HepG2 (cell line): Measurements from ENCODE around the gene ZSCAN21. TPM values are rescaled to one million over a fixed set of nuclear protein-coding genes. Genes with fewer than 3 reads are reported as not detected.

Experiments
- CREB1 ChIP-seq, 2 experiments: fragments of 450-650 bp in 1 of 2; IDR thresholded peaks; 2 replicates each; pipeline ENCODE4 v1.6.1; 2016 to 2017; ENCODE audit warnings: control low read depth in 1 of 2, mild to moderate bottlenecking in 1 of 2, missing compliant biosample characterization in 1 of 2, missing genetic modification characterization in 1 of 2
- MAFF ChIP-seq: IDR thresholded peaks from 2 replicates; pipeline ENCODE4 v1.6.1; 2011; ENCODE audit warnings: low read depth, low read length, improper control_type of control experiment
- SMAD3 ChIP-seq: sonication (generic); formaldehyde crosslinking; IDR thresholded peaks from 2 replicates; pipeline ENCODE4 v1.4.0; 2020; ENCODE audit warnings: missing genetic modification reagents
- SP2 ChIP-seq: sonication (generic); formaldehyde crosslinking; IDR thresholded peaks from 2 replicates; pipeline ENCODE4 v1.5.1; 2020; ENCODE audit warnings: mild to moderate bottlenecking, missing genetic modification reagents
- ZNF484 ChIP-seq: sonication (generic); formaldehyde crosslinking; IDR thresholded peaks from 2 replicates; pipeline ENCODE4 v1.5.1; 2020; ENCODE audit warnings: mild to moderate bottlenecking, low read depth, missing genetic modification reagents, borderline replicate concordance
- ZNF547 ChIP-seq: sonication (generic); formaldehyde crosslinking; IDR thresholded peaks from 2 replicates; pipeline ENCODE4 v1.5.1; 2020; ENCODE audit warnings: mild to moderate bottlenecking, missing genetic modification reagents
- polyA plus RNA-seq, 8 experiments: library from polyadenylated mRNA; depleted of rRNA in 3 of 8; stranded (reverse) in 7 of 8; unstranded in 1 of 8; fragments of >200 nt; fragmentation: Illumina TruSeq in 4 of 8; extraction: Trizol in 4 of 8; gene quantifications; 2 replicates each; pipeline versions ENCODE4 v1.2.1 to v1.2.3, GENCODE V29; 2011 to 2016; ENCODE audit warnings: low read depth in 4 of 8, missing spikeins in 1 of 8, mixed read lengths in 1 of 8; ENCODE audit not compliant: insufficient read depth in 1 of 8
- total RNA-seq, 5 experiments: library from RNA; depleted of rRNA; stranded (reverse); fragments of >200 nt; fragmentation: Illumina TruSeq; extraction: Trizol; gene quantifications; 2 replicates each; pipeline ENCODE4 v1.2.3, GENCODE V29; 2016; ENCODE audit warnings: low read depth in 1 of 5
- TF ChIP-seq, protein P1 (sequence below): IDR thresholded peaks from 2 replicates; pipeline ENCODE4 v1.6.1; 2012; ENCODE audit warnings: low read length, improper control_type of control experiment
- TF ChIP-seq, protein P2 (sequence below): sonication (generic); formaldehyde crosslinking; IDR thresholded peaks from 2 replicates; pipeline ENCODE4 v1.4.0; 2020; ENCODE audit warnings: missing genetic modification reagents, borderline replicate concordance
- TF ChIP-seq, protein P3 (sequence below): sonication (generic); formaldehyde crosslinking; IDR thresholded peaks from 2 replicates; pipeline ENCODE4 v1.4.0; 2020; ENCODE audit warnings: mild to moderate bottlenecking, missing genetic modification reagents
- TF ChIP-seq, protein P4 (sequence below): sonication (generic); formaldehyde crosslinking; IDR thresholded peaks from 2 replicates; pipeline ENCODE4 v1.4.0; 2020; ENCODE audit warnings: missing genetic modification reagents

The ZSCAN21 gene
- total and polyA plus RNA-seq, 2 of the 13 experiments (the other 11 are each of a cell fraction or from before 2014, with no cell fraction given): 7.0 to 10.0 TPM

DNA sequence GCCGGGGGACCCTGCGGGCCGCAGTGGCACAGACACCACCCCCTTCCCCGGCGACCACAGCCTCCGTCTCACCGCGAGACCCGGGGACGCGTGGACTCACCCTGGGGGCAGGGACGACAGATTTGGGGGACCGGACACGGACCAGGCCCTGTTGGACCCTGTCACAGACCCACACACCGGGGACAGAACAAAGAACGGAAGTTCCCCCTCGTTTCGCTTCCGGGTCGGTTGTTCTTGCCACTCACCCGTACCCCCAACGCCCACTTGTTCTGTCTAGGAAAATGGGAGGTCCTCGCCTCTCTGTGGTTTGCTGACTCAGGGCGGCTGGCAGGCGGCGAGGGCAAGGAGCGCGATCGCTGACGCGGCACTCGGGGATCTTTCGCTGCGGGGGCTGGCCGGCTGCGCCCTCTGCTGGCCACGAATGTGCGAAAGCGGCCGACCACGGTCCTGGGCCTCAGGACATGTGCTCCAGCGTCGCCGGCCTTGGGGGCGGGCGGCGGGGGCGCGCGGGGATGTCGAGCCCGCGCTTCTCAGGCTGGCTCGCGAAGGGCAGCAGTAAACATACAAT is 32.0 kb downstream of the ZSCAN21 start, which contains the start of gene ZNF3 (continued):
- TF ChIP-seq, protein P1, sequence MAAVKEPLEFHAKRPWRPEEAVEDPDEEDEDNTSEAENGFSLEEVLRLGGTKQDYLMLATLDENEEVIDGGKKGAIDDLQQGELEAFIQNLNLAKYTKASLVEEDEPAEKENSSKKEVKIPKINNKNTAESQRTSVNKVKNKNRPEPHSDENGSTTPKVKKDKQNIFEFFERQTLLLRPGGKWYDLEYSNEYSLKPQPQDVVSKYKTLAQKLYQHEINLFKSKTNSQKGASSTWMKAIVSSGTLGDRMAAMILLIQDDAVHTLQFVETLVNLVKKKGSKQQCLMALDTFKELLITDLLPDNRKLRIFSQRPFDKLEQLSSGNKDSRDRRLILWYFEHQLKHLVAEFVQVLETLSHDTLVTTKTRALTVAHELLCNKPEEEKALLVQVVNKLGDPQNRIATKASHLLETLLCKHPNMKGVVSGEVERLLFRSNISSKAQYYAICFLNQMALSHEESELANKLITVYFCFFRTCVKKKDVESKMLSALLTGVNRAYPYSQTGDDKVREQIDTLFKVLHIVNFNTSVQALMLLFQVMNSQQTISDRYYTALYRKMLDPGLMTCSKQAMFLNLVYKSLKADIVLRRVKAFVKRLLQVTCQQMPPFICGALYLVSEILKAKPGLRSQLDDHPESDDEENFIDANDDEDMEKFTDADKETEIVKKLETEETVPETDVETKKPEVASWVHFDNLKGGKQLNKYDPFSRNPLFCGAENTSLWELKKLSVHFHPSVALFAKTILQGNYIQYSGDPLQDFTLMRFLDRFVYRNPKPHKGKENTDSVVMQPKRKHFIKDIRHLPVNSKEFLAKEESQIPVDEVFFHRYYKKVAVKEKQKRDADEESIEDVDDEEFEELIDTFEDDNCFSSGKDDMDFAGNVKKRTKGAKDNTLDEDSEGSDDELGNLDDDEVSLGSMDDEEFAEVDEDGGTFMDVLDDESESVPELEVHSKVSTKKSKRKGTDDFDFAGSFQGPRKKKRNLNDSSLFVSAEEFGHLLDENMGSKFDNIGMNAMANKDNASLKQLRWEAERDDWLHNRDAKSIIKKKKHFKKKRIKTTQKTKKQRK: no peak
- TF ChIP-seq MAFF (peak; percentile 99), ZNF547 (CRISPR knock-in tag) (peak; percentile 95; the same call in 1 of the 2 replicates), CREB1 (IDR thresholded peaks at IDR 0.05) (peak; percentile 85), CREB1 (CRISPR knock-in tag; IDR thresholded peaks at IDR 0.05) (peak; percentile 78), SP2 (CRISPR knock-in tag) (peak; percentile 79), ZNF484 (CRISPR knock-in tag) (no peak), SMAD3 (CRISPR knock-in tag) (peak; percentile 87)
- TF ChIP-seq, protein P2, sequence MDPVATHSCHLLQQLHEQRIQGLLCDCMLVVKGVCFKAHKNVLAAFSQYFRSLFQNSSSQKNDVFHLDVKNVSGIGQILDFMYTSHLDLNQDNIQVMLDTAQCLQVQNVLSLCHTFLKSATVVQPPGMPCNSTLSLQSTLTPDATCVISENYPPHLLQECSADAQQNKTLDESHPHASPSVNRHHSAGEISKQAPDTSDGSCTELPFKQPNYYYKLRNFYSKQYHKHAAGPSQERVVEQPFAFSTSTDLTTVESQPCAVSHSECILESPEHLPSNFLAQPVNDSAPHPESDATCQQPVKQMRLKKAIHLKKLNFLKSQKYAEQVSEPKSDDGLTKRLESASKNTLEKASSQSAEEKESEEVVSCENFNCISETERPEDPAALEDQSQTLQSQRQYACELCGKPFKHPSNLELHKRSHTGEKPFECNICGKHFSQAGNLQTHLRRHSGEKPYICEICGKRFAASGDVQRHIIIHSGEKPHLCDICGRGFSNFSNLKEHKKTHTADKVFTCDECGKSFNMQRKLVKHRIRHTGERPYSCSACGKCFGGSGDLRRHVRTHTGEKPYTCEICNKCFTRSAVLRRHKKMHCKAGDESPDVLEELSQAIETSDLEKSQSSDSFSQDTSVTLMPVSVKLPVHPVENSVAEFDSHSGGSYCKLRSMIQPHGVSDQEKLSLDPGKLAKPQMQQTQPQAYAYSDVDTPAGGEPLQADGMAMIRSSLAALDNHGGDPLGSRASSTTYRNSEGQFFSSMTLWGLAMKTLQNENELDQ (CRISPR knock-in tag): no peak; the same call in 1 of the 2 replicates
- TF ChIP-seq, protein P3, sequence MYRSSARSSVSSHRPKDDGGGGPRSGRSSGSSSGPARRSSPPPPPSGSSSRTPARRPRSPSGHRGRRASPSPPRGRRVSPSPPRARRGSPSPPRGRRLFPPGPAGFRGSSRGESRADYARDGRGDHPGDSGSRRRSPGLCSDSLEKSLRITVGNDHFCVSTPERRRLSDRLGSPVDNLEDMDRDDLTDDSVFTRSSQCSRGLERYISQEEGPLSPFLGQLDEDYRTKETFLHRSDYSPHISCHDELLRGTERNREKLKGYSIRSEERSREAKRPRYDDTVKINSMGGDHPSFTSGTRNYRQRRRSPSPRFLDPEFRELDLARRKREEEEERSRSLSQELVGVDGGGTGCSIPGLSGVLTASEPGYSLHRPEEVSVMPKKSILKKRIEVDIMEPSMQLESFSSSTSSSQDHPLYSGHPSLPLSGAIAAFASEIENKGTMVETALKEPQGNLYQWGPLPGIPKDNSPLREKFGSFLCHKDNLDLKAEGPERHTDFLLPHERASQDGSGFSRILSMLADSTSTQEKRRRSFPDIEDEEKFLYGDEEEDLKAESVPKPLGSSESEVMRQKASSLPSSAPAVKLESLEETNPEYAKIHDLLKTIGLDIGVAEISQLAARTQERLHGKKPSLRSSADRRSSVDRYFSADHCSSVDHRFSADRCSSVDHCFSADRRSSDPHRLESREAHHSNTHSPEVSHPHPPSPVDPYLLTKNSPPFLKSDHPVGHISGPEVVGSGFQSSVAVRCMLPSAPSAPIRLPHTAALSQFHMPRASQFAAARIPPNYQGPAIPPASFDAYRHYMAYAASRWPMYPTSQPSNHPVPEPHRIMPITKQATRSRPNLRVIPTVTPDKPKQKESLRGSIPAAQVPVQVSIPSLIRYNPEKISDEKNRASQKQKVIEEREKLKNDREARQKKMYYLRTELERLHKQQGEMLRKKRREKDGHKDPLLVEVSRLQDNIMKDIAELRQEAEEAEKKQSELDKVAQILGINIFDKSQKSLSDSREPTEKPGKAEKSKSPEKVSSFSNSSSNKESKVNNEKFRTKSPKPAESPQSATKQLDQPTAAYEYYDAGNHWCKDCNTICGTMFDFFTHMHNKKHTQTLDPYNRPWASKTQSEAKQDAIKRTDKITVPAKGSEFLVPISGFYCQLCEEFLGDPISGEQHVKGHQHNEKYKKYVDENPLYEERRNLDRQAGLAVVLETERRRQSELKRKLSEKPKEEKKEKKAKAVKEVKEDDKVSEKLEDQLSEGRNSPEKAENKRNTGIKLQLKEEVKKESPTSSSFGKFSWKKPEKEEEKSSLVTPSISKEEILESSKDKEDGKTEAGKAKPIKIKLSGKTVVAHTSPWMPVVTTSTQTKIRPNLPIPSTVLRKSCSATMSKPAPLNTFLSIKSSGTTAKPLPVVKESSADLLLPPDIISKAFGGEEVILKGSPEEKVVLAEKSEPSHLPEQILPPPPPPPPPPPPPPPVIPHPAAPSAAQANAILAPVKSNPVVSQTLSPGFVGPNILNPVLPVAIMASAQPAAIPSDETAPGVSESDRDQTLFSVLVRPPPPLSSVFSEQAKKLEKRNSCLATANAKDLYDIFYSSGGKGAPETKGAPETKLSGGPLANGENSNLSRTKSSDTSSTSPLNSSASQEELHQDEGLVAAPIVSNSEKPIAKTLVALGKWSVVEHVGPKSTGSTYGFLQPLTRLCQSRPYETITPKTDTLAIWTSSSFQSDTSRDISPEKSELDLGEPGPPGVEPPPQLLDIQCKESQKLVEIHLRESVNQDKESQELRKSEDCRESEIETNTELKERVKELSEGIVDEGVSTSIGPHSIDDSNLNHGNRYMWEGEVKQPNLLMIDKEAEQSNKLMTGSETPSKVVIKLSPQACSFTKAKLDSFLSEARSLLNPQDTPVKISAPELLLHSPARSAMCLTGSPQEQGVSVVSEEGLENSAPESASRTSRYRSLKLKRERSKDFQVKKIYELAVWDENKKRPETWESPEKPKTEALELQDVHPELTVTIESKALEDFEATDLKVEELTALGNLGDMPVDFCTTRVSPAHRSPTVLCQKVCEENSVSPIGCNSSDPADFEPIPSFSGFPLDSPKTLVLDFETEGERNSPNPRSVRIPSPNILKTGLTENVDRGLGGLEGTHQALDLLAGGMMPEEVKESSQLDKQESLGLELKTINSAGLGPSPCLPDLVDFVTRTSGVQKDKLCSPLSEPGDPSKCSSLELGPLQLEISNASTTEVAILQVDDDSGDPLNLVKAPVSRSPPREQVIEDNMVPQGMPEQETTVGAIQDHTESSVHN (CRISPR knock-in tag): no peak
- TF ChIP-seq, protein P4, sequence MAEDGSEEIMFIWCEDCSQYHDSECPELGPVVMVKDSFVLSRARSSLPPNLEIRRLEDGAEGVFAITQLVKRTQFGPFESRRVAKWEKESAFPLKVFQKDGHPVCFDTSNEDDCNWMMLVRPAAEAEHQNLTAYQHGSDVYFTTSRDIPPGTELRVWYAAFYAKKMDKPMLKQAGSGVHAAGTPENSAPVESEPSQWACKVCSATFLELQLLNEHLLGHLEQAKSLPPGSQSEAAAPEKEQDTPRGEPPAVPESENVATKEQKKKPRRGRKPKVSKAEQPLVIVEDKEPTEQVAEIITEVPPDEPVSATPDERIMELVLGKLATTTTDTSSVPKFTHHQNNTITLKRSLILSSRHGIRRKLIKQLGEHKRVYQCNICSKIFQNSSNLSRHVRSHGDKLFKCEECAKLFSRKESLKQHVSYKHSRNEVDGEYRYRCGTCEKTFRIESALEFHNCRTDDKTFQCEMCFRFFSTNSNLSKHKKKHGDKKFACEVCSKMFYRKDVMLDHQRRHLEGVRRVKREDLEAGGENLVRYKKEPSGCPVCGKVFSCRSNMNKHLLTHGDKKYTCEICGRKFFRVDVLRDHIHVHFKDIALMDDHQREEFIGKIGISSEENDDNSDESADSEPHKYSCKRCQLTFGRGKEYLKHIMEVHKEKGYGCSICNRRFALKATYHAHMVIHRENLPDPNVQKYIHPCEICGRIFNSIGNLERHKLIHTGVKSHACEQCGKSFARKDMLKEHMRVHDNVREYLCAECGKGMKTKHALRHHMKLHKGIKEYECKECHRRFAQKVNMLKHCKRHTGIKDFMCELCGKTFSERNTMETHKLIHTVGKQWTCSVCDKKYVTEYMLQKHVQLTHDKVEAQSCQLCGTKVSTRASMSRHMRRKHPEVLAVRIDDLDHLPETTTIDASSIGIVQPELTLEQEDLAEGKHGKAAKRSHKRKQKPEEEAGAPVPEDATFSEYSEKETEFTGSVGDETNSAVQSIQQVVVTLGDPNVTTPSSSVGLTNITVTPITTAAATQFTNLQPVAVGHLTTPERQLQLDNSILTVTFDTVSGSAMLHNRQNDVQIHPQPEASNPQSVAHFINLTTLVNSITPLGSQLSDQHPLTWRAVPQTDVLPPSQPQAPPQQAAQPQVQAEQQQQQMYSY (CRISPR knock-in tag): no peak
